Activated effector memory CD4-positive, alpha-beta T cell treated with anti-CD3 and anti-CD28 coated beads, Interleukin-2, amount 50 U/mL, for 16 hours (primary cell): ENCODE measurements around the gene SMYD2.
"Not testable (repeated sequence)": the region's sequence is repeated elsewhere in the genome, so short reads cannot be mapped to it uniquely, and the experiment has no call there.

Source experiments
- DNase-seq: peaks from one replicate; pipeline ENCODE4 v3.0.0-alpha.2; 2020

Gene SMYD2

DNA sequence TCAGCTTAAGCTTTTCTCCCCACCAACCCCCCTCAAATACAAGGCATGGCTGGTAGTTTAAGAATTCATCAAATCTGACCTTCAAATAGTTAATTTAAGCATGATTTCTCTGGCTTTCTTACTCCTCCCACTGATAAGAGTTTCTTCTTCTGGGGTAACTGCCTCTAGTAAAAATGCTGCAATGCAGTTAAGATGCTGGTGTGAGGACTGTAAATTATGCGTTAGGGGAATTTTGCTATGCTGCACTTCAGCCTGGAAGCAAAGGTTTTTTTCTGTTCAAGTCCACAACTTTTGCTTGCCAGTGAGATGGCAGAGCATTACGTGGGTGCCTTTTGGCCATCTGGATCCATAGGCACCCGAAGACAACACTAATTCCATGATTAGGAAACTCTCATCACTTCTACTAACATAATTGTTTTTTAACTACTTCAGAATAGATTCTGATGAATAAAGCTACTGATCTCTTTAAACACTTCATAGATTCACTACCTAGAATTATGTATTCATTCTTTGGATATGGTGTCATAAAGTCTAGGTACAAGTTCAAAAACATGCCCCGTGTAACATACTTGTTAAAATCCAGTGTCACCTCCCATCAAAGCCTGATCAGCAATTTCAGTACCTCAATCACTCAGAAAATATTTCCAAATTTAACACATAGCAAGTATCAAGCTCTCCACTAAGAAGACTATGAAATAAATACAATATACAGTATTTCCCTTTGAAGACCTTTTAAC lies 8.8 kb upstream of the SMYD2 start:
- no peak for DNase-seq

DNA sequence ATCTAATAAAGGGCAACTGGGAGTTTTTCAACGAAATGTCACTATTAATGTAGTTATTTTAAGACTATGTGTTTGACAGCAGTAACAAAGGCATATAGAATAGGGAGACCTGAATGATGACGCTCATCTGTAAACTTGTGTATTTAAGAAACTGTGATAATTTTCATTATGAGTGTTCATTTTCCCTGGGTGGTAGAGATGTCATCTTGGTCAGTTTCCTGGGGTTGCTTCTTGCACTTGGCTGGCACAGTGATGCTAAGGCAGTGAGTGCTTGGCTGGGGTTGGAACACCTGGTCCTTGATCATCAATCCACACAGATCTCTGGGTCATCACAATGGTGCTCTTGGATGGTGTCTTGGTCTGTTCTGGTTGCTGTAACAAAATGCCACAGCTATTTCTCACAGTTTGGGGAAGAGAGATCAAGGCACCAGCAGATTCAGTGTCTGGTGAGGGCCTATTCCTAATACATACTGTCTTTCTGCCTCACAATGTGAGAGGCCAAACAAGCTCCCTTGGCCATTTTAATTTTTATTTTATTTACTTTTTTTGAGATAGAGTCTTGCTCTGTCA lies 7.9 kb upstream of the SMYD2 start:
- no peak for DNase-seq

- DNase-seq, result not testable (repeated sequence)
Measured at GRCh38 chr1:214275700-214276099, 5.3 kb upstream of the SMYD2 start.

GRCh38 chr1:214276786-214277185 lies 4.2 kb upstream of the SMYD2 start:
- no peak for DNase-seq

- DNase-seq, result no peak
Measured at GRCh38 chr1:214277704-214278635, 3.0 kb upstream of the SMYD2 start.

DNA sequence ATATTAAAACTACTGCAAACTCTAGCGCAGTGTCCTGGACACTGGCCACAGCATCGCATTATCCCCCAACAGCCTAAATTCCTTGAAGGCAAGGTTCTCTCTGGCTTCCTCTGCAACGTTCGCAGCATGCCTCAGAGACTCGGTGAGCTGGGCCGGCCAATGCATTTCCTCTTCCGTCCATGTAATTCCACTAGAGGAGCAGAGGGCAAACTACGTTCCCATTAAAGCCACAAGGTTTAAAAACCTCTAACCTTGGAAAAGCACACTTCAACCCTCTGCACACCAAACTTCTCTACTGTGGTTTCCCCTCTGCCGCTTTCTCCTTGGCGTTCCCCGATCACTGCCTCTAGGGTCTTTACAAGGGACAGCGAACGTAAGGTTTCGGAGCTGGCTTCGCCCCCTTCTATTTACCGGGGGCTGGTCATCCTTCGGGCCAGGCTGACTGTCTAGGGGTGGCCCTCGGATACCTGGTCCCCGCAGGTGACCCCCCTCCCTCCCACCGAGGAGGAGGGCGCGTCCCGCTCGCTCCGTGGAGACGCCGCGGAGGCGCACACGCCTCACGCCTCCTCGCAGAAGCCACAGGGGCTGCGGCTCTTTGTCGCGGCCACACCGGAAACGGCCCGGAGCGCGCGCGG lies 456 bp upstream of the SMYD2 start:
- DNase-seq, result peak; percentile 65

GRCh38 chr1:214281720-214282629 lies 1.0 kb downstream of the SMYD2 start:
- no peak for DNase-seq

DNA sequence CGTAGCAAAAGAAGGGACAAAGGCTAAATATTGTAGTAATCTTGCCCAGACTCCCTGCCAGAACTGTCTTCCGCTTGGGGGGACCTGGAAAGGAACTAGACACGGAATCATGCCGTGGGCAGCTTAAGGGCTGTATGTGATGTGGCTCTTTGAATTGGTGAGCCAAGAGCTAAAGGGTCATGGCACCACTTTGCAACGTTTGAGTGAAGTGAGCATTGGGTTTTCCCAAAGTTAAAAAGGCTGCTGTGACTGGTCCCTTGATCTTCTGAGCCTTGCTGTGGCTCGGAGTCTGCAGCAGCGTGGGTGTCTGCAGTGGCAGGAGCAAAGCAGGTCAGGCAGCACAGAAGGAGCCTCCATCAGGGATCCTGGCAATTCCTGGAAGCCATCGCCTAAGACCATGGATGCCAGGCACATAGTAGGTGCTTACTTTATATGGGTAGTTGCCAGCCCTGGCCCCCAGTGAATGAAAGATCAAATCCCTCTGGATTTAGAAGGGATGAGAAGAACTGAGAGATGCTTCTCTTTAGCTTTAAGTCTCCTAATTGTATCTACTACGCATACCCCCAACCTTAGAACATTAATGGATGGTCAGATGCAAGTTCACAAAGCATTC lies 1.8 kb downstream of the SMYD2 start:
- DNase-seq, result no peak

- no peak for DNase-seq
Measured at GRCh38 chr1:214285610-214286440, 4.9 kb downstream of the SMYD2 start.

DNA sequence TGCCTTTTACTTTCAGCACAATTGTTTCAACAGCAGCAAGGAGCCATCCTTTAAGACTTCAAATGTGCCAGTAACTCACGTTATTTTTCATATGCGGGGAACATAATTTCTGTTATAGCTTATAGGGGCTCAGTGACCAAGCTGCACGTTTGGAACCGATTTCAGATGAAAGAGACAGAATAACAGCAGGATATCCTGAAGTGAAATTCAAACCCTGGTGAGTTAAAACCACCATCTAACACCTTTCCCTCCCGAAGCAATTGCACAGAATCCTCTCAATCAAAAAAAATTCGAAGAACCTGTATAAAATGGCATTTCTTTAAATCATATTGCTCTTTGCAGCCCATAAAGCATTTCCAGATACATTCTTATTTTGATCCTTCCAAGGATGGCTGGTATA lies 6.9 kb downstream of the SMYD2 start:
- no peak for DNase-seq

GRCh38 chr1:214289574-214290272 lies 8.8 kb downstream of the SMYD2 start:
- no peak for DNase-seq

DNA sequence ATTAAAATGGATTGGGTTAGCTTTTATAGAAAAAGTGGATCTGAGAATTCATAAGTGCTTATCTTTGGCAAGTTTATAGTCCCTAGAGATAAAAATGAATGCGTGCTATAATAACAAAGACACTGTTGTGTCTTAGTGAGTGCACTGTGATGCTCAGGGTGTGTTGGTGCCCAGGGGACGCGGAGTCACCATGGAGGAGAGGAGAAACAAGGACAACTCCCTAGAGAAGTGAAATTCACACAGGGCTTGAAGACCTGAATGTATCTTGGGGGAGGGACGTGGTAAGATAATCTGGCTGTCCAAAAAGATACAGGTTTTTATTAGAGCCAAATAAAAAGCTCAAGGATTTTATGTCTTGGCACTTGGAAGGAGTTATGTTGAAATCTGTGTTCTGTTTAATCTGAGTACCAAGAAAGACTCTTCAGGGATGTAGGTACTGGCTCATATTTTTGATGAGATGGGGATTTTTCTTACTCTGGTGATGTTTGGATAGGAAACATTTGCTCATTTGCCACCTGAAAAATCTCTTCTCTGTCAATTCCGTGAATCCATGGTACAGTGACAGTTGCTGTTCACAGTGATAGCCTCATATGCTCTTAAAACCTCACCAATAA lies 9.6 kb downstream of the SMYD2 start:
- no peak for DNase-seq

DNA sequence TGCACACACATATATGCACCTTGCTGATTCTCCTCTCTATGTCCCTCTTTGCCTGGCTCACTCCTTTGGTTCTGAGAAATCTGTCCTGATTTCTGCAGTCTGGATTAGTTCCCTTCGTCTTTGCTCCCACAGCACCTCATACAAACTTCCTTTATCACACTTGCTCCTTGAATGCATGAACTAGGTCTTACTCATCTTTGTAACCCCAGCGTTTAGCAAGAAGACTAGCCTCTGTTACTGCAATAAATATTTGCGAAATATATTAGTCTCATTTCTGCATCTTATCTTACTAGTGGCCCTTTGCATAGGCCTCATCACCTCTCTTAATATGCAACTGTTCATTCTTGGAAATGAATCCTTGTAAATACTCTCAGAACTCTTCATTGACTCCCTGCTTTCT lies 11.4 kb downstream of the SMYD2 start:
- DNase-seq, result no peak

DNA sequence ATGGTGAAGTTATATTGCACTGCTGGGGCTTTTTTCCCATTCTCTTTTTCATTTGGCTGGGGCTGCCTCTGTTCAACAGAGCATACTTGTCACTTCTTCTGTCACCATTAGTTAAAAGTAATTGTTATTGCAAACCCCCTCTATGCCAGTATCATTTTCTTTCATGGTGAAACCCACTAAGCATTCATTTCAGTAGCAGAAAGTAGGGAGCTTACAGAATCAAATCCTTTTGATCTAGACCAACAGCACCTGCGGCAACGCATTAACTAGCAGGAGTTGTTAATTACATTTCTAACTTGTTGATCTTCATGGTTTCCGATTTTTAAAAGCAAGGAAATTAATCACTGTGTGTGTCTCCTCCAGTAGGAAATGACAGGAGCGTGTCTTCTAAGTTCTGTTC lies 15.0 kb downstream of the SMYD2 start:
- DNase-seq, result no peak

DNA sequence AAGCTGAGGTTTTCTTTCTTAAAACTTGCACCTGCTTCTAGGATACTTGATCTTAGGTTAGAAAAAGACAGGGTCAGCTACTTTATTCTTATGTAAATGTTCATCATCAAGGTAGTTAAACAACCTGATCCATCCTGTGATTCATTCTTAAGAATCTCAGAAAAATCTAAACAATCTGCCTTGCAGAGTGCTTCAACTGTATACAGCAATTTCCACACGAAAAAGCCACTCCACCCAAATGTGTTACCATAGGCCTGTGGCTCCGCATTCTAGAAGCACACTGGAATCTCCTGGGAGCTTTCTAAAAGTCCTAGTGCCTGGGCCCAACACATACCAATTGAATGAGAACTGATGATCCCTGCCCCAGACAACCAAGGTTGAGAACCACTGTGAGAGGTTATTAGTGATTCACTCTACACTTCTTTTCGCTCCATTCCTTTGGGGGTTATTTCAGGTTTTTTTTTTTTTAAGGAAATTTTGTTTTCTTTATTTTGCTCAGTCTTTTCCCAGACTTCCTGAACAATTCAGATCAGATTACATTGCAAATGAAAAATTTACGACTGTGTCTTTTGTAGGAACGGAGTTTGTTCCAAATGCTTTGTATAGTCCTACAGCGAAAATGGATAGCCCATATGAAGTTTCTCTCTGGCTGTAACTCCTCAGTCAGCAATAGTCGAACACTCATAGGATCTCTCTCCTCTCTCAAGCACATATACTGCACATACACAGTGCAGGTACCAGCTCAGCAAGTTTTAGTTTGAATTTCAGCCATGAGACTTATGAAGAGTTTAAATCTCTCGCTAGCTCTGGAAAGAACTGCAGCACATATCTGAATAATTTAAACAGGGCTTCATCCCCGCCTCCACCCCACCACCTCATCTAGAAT lies 16.1 kb downstream of the SMYD2 start:
- DNase-seq, result no peak

DNA sequence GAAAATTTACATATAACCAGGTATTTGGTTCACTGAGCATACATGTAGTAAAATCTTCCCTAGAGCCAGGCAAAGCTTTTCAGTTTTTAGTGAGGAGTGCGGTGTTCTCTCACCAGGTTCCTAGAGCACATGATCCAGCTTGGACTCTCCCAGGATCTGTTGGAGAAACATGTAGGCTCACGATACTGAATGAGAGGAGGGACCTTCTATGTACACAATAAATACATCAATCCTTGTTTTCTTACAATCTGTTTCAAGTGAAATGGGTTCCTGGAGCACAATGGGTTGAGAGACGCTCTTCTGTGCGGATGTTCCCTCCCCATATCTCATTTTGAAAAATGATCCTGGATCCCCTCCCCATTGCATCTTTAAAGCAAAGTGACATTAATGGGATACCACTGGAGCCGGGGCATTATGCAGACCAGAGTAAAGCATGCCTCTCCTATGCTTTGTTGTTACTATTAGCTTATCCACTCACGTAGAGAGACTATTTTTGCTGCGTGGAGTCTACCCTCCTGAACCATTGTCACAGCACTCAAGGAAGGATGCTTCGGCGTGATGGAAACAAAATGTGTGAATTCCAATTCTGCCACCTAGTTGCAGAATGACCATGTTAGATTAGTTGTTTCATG lies 19.3 kb downstream of the SMYD2 start:
- no peak for DNase-seq

DNA sequence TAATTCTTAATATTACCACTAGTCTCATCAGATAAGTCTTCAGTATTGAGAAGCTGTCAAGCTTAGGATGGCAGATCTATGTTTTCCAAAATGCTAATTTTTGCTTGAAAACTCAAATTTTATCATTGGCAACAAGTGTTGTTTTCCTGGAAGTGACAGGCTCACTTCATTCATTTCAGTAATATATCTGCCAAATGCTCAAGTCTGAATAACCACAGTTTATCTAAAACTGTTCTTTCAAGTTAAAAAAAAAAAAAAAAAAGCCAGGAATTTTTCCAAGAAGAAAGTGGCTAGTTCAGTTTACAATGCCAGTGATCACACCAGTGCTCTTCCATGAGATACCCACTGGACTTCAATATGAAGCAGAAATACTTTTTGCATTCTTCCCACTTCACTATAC lies 20.6 kb downstream of the SMYD2 start:
- no peak for DNase-seq
